GM20431 (cell line): ENCODE results near the gene PSENEN.

Experiments used
- in situ Hi-C: fragments of 300-500 bp; cut with MseI, MboI; formaldehyde crosslinking; loops from one replicate; pipeline ENCODE4 v1.15.0; 2020; ENCODE audit warnings: low sequenced_read_pairs; ENCODE audit not compliant: unreplicated experiment

PSENEN gene

GRCh38 chr19:35731779-35732405 lies 13.6 kb upstream of the PSENEN start:
- in situ Hi-C loops, result no loop called here

GRCh38 chr19:35732540-35733179 lies 12.8 kb upstream of the PSENEN start:
- in situ Hi-C loops, result no loop called here

DNA sequence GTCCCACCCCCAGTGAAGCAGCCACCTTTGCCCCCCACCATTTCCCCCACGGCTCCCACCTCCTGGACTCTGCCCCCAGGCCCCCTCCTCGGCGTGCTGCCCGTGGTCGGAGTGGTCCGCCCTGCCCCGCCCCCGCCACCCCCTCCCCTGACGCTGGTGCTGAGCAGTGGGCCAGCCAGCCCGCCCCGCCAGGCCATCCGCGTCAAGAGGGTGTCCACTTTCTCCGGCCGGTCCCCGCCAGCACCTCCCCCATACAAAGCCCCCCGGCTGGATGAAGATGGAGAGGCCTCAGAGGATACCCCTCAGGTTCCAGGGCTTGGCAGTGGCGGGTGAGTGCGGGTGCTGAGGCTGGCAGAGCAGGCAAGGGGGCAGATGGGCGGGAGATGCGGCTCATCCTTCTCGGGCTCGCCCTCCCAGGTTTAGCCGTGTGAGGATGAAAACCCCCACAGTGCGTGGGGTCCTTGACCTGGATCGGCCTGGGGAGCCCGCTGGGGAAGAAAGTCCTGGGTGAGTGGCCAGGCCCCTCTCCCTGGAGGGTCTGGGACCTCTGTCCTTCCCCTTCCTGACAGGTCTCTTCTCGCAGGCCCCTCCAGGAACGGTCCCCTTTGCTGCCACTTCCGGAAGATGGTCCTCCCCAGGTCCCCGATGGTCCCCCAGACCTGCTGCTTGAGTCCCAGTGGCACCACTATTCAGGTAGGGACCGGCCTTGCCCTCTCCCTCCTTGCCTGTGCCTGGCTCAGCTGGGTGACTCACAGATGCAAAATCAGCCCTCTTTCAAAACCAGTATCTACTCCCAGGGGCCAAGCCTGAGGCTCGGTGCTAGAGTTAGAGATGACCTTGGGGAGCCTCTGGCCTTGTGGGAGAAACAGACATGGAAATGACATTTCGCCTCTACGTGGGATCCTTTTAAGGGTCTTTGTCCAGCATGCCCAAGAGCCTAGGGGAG lies 12.0 kb upstream of the PSENEN start:
- in situ Hi-C loops, result no loop called here

- in situ Hi-C loops, result no loop called here
Measured at GRCh38 chr19:35734273-35734672, 11.2 kb upstream of the PSENEN start.

DNA sequence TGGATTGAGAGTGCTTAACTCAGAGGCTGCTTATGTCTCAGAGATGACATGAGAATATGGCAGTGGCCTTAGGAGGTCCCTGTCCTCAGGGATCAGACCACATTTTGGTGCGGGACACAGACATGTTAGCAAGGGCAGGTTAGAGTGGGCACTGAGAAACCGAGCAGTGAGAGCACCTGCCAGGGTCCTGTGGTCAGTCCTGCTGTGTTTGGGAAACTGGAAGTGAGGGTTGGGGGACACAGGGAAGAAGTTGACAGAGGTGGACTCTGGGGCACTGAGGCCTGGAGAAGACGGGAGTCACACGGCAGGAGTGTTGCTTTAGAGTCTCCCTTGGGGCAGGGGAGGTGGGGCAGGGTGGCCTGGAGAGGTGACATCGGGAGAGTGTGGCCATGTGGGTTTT lies 10.6 kb upstream of the PSENEN start:
- in situ Hi-C loops, result no loop called here

GRCh38 chr19:35736913-35737886 lies 8.3 kb upstream of the PSENEN start:
- in situ Hi-C loops, result no loop called here

GRCh38 chr19:35738021-35738886 lies 7.2 kb upstream of the PSENEN start:
- in situ Hi-C loops, result no loop called here

GRCh38 chr19:35738887-35739229 lies 6.6 kb upstream of the PSENEN start:
- in situ Hi-C loops, result no loop called here

DNA sequence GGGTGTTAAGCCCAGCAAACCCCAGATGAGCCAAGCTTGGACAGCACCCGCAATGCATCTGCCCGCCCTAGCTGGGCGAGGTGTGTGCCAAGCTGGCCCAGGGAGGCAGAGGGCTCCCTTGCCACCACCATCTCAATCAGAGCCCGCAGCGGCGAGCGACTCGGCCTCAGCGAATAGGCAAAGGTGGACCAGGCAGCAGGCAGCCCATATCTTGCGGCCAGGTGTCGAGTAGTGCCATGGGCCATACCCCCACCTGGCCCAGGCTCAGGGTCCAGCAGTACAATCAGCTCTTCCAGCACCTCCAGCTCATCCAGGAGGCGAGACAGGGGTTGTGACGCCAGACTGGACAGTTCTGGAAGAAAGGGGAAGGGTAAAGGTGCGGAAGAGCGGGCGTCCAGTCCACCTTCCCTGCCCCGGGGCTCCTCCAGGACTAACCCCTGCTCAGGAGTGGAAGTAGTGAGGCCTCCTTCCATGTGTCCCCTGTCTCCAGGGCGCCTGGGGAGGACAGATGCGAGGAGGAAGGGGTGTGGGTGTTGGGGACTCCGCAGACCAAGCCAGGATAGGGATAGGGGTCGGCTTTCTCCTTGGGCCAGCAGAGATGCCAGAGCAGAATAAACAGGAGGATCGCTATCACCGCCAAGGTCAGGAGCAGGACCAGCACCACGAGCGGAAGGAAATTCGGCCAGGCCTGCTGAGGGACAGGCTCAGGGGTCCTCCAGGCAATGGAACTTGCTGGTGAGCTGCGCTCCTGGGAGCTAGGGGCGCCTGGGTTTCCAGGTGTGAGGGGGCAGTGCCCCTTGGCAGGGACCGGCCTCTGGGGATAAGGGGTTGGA lies 6.0 kb upstream of the PSENEN start:
- in situ Hi-C loops, result no loop called here

GRCh38 chr19:35740108-35740422 lies 5.4 kb upstream of the PSENEN start:
- in situ Hi-C loops, result no loop called here

GRCh38 chr19:35740423-35741202 lies 4.8 kb upstream of the PSENEN start:
- in situ Hi-C loops, result no loop called here

DNA sequence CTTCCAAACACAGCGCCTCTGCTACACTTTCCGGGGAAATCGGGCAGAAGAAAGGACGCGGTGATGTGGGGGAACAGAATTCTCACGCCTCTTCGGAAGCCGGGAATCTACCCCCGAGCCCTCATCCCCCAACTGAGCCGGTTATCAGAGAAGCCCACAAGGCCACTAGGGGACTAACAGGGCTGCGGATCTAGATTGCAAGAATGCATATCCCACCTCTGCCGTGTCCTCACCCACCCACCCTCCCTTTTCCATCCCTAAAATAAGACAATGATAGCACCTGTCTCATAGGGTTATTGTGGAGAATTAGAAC lies 4.3 kb upstream of the PSENEN start:
- in situ Hi-C loops, result no loop called here

- in situ Hi-C loops, result no loop called here
Measured at GRCh38 chr19:35742121-35742724, 3.2 kb upstream of the PSENEN start, which contains the start of gene IGFLR1. IGFLR1 (minus strand) TSS chr19:35742452; CDS start chr19:35741180, 1,272 bp downstream.

- in situ Hi-C loops, result no loop called here
Measured at GRCh38 chr19:35743640-35744429, 1.6 kb upstream of the PSENEN start.

DNA sequence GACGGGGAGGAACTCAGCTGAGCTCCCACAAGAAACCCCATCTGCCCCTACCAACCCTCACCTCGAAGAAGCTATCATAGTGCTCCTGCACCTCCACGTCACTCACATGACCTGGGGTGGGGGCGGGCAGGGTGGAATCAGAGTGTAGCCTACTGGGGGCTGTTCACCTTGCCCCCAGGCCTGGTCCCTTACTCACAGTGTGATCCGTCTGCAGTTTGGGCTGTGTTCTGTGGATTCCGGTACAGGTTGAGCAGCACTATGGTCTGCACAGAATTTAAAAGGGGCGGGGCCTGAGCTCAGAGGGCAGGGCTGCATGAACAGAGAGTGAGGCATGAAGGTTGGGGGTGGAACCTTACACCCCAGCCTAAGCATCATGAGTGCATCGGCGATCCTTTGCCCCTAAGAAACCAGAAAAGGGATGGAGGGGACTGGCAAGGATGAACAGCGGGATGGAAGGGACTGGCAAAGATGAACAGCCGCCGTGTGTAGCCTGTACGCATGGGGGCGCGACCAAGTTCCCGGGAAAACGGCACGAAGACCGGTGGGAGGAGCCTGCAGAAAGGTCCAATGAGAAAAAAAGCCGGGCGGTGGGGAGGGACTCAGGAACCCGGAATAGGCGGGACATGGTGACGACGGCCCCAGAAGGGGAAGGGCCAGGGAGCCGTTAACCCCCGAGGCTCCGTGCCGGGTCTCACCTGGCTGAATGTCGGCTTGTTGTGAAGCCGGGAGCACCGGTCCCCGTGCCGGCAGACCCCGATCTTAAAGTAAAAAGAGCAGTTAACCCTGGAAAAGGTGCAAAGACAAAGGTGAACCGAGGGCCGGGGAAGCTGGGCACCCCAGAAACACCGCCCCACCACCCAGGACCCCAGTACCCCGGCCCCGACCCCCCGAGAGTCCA lies 772 bp upstream of the PSENEN start:
- in situ Hi-C loops, result no loop called here

DNA sequence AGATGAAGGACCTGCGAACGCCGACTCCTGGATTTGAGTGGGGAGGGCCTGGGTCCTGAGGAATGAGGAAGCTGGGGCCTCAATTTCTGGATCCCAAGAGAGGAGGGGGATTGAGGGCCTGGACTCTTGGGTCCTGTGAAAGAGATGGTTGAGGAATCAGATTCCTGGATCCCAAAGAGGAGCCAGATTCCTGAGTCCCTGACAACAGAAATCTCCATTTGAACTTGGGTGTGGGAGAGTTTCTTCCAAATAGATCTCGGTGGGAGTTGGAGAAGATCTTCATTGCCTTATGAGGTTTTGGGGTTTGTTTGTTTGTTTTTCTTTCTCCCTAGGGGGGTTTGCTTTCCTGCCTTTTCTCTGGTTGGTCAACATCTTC lies 624 bp downstream of the PSENEN start:
- in situ Hi-C loops, result no loop called here
